ENCODE data around the gene CAMK1D. TPM values are rescaled to one million over a fixed set of nuclear protein-coding genes. Genes with fewer than 3 reads are reported as not detected.

The CAMK1D gene
- total RNA-seq, 1 experiment from 2014 or later: 6.3 TPM

DNA sequence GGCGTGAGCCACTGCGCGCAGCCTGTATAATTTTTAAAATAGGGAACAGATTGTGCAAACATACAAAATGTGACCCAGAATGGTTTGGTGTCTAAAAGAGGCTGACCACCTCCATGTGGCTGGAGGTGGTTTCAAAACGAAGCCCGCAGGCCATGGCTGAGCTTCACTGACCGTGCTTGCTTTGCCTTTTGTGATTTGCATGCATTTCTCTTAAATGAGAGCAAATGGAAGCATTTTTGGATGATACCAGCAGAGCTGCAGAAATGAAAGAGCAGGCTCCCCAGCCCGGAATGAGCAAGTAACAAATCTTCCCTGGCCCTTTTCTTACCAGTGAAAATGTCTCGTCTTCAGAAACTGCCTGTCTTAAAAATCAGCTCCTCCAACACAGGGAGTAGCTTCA is 239.9 kb downstream of the CAMK1D start:
- Histone ChIP-seq H2BK12ac (ENCODE audit: insufficient read length, low read depth, low read length) (no peak overlapping the region), H3K23ac (ENCODE audit: insufficient read length, low read depth, low read length) (no peak overlapping the region), H3K79me2 (ENCODE audit: insufficient read depth, low read length) (no peaks in the 10 kb centered on the region), H2BK15ac (ENCODE audit: low read depth, low read length) (no peak overlapping the region), H4K5ac (ENCODE audit: insufficient read length, low read depth, low read length) (no peak overlapping the region), H4K20me1 (ENCODE audit: control insufficient read depth, insufficient read depth, insufficient read length) (no peaks in the 10 kb centered on the region), H3T11ph (ENCODE audit: low read length) (no peak overlapping the region), H3K18ac (ENCODE audit: insufficient read length, low read depth, low read length) (no peak overlapping the region), H3K23me2 (ENCODE audit: insufficient read length, low read depth, low read length, poor library complexity, severe bottlenecking) (no peaks in the 10 kb centered on the region), H2AFZ (ENCODE audit: low read length) (no peak overlapping the region), H2BK120ac (ENCODE audit: low read depth, low read length, poor library complexity, severe bottlenecking) (no peak overlapping the region), H3K4me2 (ENCODE audit: insufficient read depth, insufficient read length, low read length) (no peak overlapping the region), H4K8ac (replicated peaks; ENCODE audit: insufficient read length, low read depth, low read length) (no peak overlapping the region), H3K9me3 (ENCODE audit: control insufficient read depth, low read depth, low read length) (no peaks in the 10 kb centered on the region), H2AK5ac (ENCODE audit: insufficient read length, low read length) (no peak overlapping the region), H4K91ac (ENCODE audit: insufficient read length, low read depth, low read length) (no peak overlapping the region), H3K4ac (ENCODE audit: low read depth, low read length) (no peak overlapping the region), H3K14ac (ENCODE audit: insufficient read depth, low read length) (no peak overlapping the region), H3K4me1 (ENCODE audit: insufficient read depth, low read length) (no peaks in the 10 kb centered on the region), H3K79me1 (ENCODE audit: insufficient read depth, low read depth, low read length, poor library complexity, severe bottlenecking) (no peaks in the 10 kb centered on the region), H3K56ac (ENCODE audit: insufficient read length, low read depth, low read length) (no peak overlapping the region), H3K9ac (ENCODE audit: extremely low read depth, insufficient read length, low read length) (no peak overlapping the region), H3K27me3 (ENCODE audit: insufficient read depth, low read length) (no peaks in the 10 kb centered on the region), H2BK5ac (ENCODE audit: insufficient read length, low read length) (no peak overlapping the region), H3K27ac (ENCODE audit: insufficient read length, low read depth, low read length) (no peak overlapping the region), H2BK20ac (ENCODE audit: low read depth, low read length, poor library complexity, severe bottlenecking) (no peak overlapping the region)
- H3K4me1 Mint-ChIP-seq: peaks cover 3 to 4% of the 10 kb centered on the region in 2 experiments; a peak in 3 of 4 replicates
- H3K36me3 Mint-ChIP-seq (ENCODE audit: insufficient read depth in 1 of 3, low read depth in 3 of 3): 0 out of 7 replicates have a peak, but pooled peaks cover 0 to 3% (median 0%) of the 10 kb centered on the region in 3 experiments
- no peak overlapping the region for H3K4me3 Mint-ChIP-seq
- peaks cover 0 to 2% of the 10 kb centered on the region in 2 experiments; a peak in 2 of 5 replicates for H3K9me3 Mint-ChIP-seq
- WGBS (ENCODE audit: extremely low coverage, insufficient read length, low lambda C conversion rate): no CpG with 5 or more reads among the region's 8 CpGs
- no peak for DNase-seq
- H3K27me3 Mint-ChIP-seq (ENCODE audit: low read depth): no peaks in the 10 kb centered on the region
- H3K27ac Mint-ChIP-seq: peak overlapping the region in 1 of 3 experiments; percentile 63; a peak in 1 of 7 replicates
- TF ChIP-seq CTCF (conservative IDR thresholded peaks at IDR 0.05): no peak

All from H9 (cell line).